Middle frontal gyrus (tissue), 1 donor: ENCODE results near the gene NT5C1B.

Experiments used
- DNase-seq: peaks from one replicate; pipeline ENCODE4 v3.0.0-alpha.2; 2015; ENCODE audit warnings: low spot score; ENCODE audit errors: extremely low spot score

NT5C1B gene

GRCh38 chr2:18551169-18551568, 38.2 kb downstream of the NT5C1B start:
- DNase-seq, result no peak

DNA sequence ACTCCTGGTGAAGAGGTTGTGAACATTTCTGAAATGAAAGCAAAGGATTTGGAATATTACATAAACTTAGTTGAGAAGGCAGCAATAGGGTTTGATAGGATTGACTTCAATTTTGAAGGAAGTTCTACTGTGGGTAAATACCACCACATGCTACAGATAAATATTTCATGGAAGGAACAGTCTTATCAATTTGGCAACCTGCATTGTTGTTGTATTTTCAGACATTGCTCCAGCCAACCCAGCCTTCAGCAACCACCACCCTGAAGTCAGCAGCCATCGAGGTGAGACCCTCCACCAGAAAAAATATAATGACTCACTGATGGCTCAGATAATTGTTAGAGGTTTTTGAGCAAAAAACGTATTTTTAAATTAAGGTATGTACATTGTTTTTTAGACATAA, 38.9 kb downstream of the NT5C1B start:
- DNase-seq, result no peak

DNA sequence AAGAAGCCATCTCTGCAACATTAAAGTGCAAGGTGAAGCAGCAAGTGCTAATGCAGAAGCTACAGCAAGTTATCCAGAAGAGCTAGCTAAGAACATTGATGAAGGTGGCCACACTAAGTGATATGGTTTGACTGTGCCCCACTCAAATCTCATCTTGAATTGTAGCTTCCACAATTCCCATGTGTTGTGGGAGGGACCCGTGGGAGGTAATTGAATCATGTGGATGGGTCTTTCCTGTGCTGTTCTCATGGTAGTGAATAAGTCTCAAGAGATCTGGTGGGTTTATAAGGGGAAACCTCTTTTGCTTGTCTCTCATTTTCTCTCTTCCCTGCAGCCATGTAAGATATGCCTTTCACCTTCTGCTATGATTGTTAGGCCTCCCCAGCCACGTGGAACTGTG, 40.3 kb downstream of the NT5C1B start:
- DNase-seq, result no peak

GRCh38 chr2:18548621-18549020, 40.7 kb downstream of the NT5C1B start:
- no peak for DNase-seq

GRCh38 chr2:18546567-18546966, 42.8 kb downstream of the NT5C1B start:
- no peak for DNase-seq

GRCh38 chr2:18545384-18545783, 44.0 kb downstream of the NT5C1B start:
- DNase-seq, result no peak

DNA sequence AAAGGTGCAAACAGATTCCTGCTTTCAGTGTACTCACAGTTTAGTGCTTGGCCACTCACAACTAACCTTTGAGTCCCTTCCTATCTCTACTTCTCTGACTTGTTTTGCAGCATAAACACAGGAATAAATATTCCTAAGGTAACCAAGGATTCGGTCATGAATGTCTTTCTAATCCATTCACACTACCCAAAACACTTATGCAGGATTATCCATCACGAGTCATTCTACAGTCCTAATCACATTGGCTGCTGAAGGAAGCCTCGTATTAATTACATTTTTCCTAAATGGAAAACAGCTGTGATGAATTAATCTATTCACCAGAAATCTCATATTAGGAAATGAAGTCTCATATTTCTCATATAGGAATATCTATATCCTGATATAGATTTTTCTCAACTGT, 45.2 kb downstream of the NT5C1B start:
- no peak for DNase-seq

GRCh38 chr2:18540872-18541271, 48.5 kb downstream of the NT5C1B start:
- no peak for DNase-seq

DNA sequence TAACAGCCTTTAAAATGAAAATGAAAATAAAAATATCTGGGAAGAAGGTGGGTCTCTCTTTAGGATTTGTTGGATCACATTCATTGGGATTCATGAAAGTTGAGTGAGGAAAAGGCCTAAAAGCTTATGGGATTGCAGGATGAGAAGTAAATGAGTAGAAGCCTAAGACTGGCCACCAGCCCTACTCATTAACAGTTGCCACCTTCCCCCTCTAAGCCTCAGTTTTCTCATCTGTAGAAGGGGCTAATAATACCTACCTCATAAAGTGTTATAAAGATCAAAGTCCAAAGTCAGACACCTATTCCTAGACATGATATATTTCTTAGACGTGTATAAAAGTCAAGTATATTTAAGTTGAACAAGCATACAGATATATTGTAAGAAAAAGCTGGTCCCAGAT, 52.7 kb downstream of the NT5C1B start:
- DNase-seq, result no peak

- no peak for DNase-seq
Observed at GRCh38 chr2:18536100-18536499, 53.3 kb downstream of the NT5C1B start.

DNA sequence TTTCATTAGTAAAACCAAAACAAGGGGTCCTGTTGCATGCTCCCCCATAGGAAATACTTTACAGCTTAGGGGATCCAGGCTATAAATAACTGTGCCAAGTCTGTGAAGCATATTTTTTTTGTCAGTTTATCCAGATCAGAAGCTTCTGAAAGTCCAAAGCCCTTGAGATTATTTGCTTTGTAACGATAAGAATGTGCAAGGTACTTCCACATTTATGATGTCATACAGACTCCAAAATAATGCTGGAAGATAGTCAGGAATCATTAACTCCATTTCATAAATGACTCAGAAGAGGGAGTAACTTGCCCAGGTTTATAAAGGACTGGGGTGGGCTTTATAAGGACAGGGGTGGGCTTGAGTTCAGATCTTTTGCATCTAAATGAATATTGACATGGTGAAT, 58.2 kb downstream of the NT5C1B start:
- DNase-seq, result no peak

GRCh38 chr2:18527822-18528221, 61.5 kb downstream of the NT5C1B start:
- DNase-seq, result no peak

- DNase-seq, result no peak
Observed at GRCh38 chr2:18527326-18527725, 62.0 kb downstream of the NT5C1B start.

GRCh38 chr2:18526429-18526828, 62.9 kb downstream of the NT5C1B start:
- DNase-seq, result no peak

DNA sequence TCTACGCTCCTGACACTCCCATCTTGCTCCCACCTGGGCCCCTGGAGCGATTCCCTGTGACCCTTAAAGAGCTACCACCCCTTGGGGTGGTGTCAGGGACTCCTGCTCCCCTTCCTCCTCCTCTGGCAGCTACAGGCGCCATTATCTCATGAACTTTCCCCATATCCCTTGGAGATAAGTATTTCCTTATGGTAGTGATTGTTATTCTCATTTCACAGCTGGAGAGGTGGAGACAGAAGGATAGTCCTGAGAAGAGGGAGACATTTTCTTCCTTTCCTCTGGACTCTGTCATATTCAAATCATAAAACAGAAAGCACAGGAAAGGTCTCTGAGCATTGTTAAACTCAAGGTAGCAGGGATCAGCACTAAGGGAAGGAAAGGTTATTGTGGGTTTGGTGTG, 63.5 kb downstream of the NT5C1B start:
- DNase-seq, result no peak

- DNase-seq, result no peak
Observed at GRCh38 chr2:18525236-18525635, 64.1 kb downstream of the NT5C1B start.

DNA sequence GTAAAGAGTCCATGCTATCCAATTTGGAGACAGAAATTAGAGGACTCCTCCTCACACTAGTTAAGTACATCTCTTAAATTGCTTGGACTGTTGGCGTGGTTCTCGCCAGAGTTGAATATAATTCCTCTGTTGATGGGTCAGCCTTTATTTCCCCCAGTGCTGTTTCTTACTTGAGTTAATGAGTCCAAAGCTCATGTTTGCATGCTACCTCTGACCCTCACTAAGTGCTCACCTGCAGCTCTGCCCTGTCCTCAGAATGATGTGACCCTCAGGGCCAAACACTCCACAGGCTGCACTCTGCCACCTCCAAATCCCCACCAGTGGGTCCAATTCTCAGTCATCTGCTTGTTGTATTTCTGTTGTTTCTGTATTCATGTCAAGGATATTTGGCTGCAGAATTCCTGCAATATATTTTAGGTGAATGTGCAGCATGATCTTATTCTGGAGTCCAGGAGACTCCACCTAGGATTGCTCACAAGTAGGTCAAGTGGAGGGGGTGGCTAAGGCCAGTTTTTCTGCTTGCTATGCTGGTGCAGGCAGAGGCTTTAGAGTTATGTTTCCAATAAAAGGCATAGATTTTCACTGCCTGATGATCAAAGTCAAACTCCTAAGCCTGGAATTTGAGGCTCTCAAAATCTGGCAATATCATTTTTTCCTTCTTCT, 66.8 kb downstream of the NT5C1B start:
- DNase-seq, result no peak

GRCh38 chr2:18520451-18521425, 68.6 kb downstream of the NT5C1B start:
- peak; percentile 67 for DNase-seq

DNA sequence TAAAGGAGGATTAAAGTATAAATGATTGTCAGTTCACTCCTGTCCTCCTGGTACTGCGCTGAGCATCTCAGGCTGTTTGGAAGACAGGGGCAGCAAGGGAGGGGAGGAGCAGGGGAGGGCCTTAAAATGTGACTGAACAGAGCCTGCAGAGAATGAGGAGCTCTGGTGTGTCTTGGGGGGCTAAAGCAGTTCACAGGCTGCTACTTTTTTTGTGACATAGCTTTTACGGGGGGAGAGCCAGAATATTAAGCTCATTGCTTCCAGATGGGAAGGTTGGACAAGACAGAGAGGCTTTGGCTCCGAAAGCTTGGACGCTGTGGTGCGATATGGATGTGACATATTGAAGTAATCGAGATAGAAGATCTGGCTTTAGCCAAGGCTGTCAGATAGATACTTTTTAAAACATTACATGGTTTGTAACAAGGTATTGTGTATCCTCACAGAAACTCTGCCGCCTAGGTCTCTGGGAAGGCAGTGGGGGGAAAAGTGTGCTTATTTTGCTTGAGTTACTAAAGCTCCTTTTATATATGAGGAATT, 69.4 kb downstream of the NT5C1B start:
- DNase-seq, result no peak

GRCh38 chr2:18518116-18519111, 71.0 kb downstream of the NT5C1B start:
- no peak for DNase-seq

DNA sequence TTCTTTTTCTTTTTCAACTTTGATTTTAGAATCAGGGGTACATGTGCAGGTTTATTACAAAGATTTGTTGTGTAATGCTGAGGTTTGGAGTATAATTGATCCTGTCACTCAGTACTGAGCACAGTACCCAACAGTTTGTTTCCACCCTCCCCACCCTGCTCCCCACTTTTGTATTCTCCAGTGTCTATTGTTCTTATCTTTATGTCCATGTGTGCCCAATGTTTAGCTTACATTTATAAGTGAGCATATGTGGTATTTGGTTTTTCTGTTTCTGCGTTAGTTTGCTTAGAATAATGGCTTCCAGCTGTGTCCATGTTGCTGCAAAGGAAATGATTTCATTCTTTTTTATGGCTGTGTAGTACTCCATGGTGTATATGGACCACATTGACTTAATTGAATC, 72.0 kb downstream of the NT5C1B start:
- no peak for DNase-seq
